ENCODE measurements around the gene LIX1L. TPM values are rescaled to one million over a fixed set of nuclear protein-coding genes. Genes with fewer than 3 reads are reported as not detected.

LIX1L gene
- total and polyA plus RNA-seq, 2 of the 13 experiments (the other 11 are each of a cell fraction or from before 2014, with no cell fraction given): 8.1 to 24.9 TPM

DNA sequence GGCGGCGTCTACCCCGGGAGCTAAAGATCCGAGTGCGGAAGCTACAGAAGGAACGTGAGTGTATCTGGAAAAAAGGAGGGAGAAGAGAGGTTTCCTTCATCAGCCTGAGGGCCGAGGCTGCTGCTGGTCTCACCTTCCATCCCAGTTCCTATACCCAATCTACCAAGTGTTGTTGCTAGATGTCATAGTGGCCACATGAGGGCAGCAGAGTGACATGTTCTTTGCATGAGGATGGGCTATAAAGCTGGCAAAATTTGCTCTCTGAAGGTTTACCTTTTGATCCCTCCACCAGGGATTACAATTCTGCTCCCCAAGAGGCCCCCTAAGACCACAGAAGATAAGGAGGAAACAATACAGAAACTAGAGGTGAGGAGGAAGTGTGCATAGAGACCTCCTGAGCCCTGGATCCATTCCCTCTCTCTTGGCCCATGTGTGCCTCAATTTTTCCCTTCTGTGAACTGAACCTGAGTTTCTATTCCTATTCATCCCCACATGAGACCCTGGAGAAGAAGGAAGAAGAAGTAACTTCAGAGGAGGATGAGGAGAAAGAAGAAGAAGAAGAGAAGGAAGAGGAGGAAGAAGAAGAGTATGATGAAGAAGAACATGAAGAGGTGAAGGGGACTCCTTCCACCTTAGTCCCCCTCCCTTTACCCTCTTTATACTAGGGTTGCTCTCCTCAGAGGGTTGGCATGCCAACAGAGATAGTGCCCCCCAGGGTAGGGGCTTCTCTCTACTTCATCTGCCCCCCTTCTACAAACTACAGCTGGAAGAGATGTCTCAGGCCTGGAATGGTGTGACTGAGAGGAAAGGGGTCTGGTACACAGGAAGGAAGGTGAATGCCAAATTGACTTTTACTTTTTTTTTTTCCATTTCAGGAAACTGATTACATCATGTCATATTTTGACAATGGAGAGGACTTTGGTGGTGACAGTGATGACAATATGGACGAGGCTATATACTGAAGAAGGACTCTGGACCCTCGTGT lies 20.0 kb upstream of the LIX1L start (continued):
- TF ChIP-seq PAXIP1 (CRISPR knock-in tag; conservative IDR thresholded peaks at IDR 0.05) (no peak), NR2F6 (IDR thresholded peaks at IDR 0.05) (no peak), NR2F6 (CRISPR knock-in tag; IDR thresholded peaks at IDR 0.05) (peak; percentile 23; the same call in 1 of the 2 replicates), FOXK1 (CRISPR knock-in tag; IDR thresholded peaks at IDR 0.05; ENCODE audit: borderline replicate concordance, low read depth) (peak; percentile 37; the same call in 1 of the 2 replicates), NR2F1 (CRISPR knock-in tag; IDR thresholded peaks at IDR 0.05) (no peak), CENPT (CRISPR knock-in tag; IDR thresholded peaks at IDR 0.05; ENCODE audit: low read depth) (no peak), ATF4 (CRISPR knock-in tag; IDR thresholded peaks at IDR 0.05) (0 out of 4 replicates have a peak, but pooled peaks of 1 of the 2 experiments have one; percentile 22), GLI4 (CRISPR knock-in tag; IDR thresholded peaks at IDR 0.05; ENCODE audit: borderline replicate concordance) (no peak), THAP11 (CRISPR knock-in tag; IDR thresholded peaks at IDR 0.05) (0 out of 2 replicates have a peak, but pooled peaks have one; percentile 24), ATM (IDR thresholded peaks at IDR 0.05; ENCODE audit: borderline replicate concordance) (no peak), FOXO1 (CRISPR knock-in tag; IDR thresholded peaks at IDR 0.05) (0 out of 2 replicates have a peak, but pooled peaks have one; percentile 29), TEAD3 (CRISPR knock-in tag; optimal IDR thresholded peaks at IDR 0.05; ENCODE audit: borderline replicate concordance) (peak; percentile 56), SMAD3 (CRISPR knock-in tag; IDR thresholded peaks at IDR 0.05) (0 out of 2 replicates have a peak, but pooled peaks have one; percentile 35), STAG1 (CRISPR knock-in tag; IDR thresholded peaks at IDR 0.05) (peak; percentile 94), ZNF331 (CRISPR knock-in tag; IDR thresholded peaks at IDR 0.05) (0 out of 2 replicates have a peak, but pooled peaks have one; percentile 35)

All from HepG2 (cell line).